Neuronal stem cell (in vitro differentiated cells): ENCODE data around the gene CAMK1. TPM values are rescaled to one million over a fixed set of nuclear protein-coding genes. Genes with fewer than 3 reads are reported as not detected.

ENCODE experiments used
- DNase-seq: peaks from one replicate; pipeline ENCODE4 v3.0.0-alpha.2; 2013; ENCODE audit warnings: low spot score
- H2AFZ ChIP-seq: one replicate; pipeline ENCODE4 v1.6.1; 2013; ENCODE audit warnings: mild to moderate bottlenecking, low read length, inconsistent platforms
- H2AK5ac ChIP-seq: 2 replicates; pipeline ENCODE4 v1.6.1; 2013; ENCODE audit warnings: low read depth, mild to moderate bottlenecking, inconsistent platforms, low read length, moderate library complexity, mixed read lengths
- H2BK120ac ChIP-seq: 2 replicates; pipeline ENCODE4 v1.6.1; 2013; ENCODE audit warnings: low read depth, mild to moderate bottlenecking, inconsistent platforms, low read length, moderate library complexity, mixed read lengths
- H2BK12ac ChIP-seq: one replicate; pipeline ENCODE4 v1.6.1; 2013; ENCODE audit warnings: low read length, inconsistent platforms
- H2BK15ac ChIP-seq: 2 replicates; pipeline ENCODE4 v1.6.1; 2013; ENCODE audit warnings: mild to moderate bottlenecking, low read length, inconsistent platforms, mixed read lengths
- H2BK5ac ChIP-seq: one replicate; pipeline ENCODE4 v1.6.1; 2013; ENCODE audit warnings: inconsistent platforms, mild to moderate bottlenecking, low read length, moderate library complexity
- H3K14ac ChIP-seq: one replicate; pipeline ENCODE4 v1.6.1; 2013; ENCODE audit warnings: low read length, inconsistent platforms
- H3K18ac ChIP-seq: 2 replicates; pipeline ENCODE4 v1.6.1; 2013; ENCODE audit warnings: low read length, inconsistent platforms
- H3K23ac ChIP-seq: 2 replicates; pipeline ENCODE4 v1.6.1; 2013; ENCODE audit warnings: low read depth, mild to moderate bottlenecking, mixed read lengths, low read length, inconsistent platforms; ENCODE audit not compliant: poor library complexity
- H3K27ac ChIP-seq: replicated peaks from 3 replicates; pipeline ENCODE4 v1.5.1; 2013; ENCODE audit warnings: low read length, inconsistent platforms
- H3K27me3 ChIP-seq, 3 experiments: 2 replicates each; pipeline ENCODE4 v1.6.1; 2013; ENCODE audit warnings: low read length in 3 of 3, mild to moderate bottlenecking in 2 of 3, inconsistent platforms in 1 of 3, low read depth in 1 of 3, mixed read lengths in 1 of 3, moderate library complexity in 1 of 3; ENCODE audit not compliant: control insufficient read depth in 3 of 3, insufficient read depth in 3 of 3
- H3K36me3 ChIP-seq, 2 donors: replicated peaks in 1 of 2; 2 replicates each; pipeline ENCODE4 v1.6.1; 2013; ENCODE audit warnings: low read length in 2 of 2; ENCODE audit not compliant: control insufficient read depth in 2 of 2, insufficient read depth in 2 of 2
- H3K4ac ChIP-seq: 2 replicates; pipeline ENCODE4 v1.6.1; 2013; ENCODE audit warnings: inconsistent platforms, mild to moderate bottlenecking, low read length, moderate library complexity
- H3K4me1 ChIP-seq, 2 donors: 1 replicate in 1 of 2; 2 replicates in 1 of 2; pipeline ENCODE4 v1.6.1; 2013; ENCODE audit warnings: low read length in 2 of 2, low read depth in 1 of 2; ENCODE audit not compliant: control insufficient read depth in 2 of 2, insufficient read depth in 1 of 2
- H3K4me2 ChIP-seq: one replicate; pipeline ENCODE4 v1.6.1; 2013; ENCODE audit warnings: mild to moderate bottlenecking, low read length, inconsistent platforms; ENCODE audit not compliant: insufficient read depth, poor library complexity, severe bottlenecking
- H3K4me3 ChIP-seq, 2 donors: 2 replicates each; pipeline ENCODE4 v1.5.1; 2013; ENCODE audit warnings: low read length in 2 of 2, mild to moderate bottlenecking in 2 of 2, inconsistent platforms in 1 of 2, moderate library complexity in 1 of 2
- H3K79me1 ChIP-seq: one replicate; pipeline ENCODE4 v1.6.1; 2013; ENCODE audit warnings: low read depth, mild to moderate bottlenecking, inconsistent platforms, low read length, moderate library complexity
- H3K9ac ChIP-seq: one replicate; pipeline ENCODE4 v1.6.1; 2013; ENCODE audit warnings: mild to moderate bottlenecking, low read depth, low read length, inconsistent platforms; ENCODE audit not compliant: poor library complexity
- H3K9me3 ChIP-seq, 2 donors: replicated peaks in 1 of 2; 2 replicates each; pipeline versions ENCODE3 to v1.6.1; 2013; ENCODE audit warnings: low read length in 2 of 2, mild to moderate bottlenecking in 2 of 2, inconsistent platforms in 1 of 2, low read depth in 1 of 2, mixed read lengths in 1 of 2, moderate library complexity in 1 of 2; ENCODE audit not compliant: control insufficient read depth in 2 of 2, insufficient read depth in 1 of 2
- H4K8ac ChIP-seq: one replicate; pipeline ENCODE4 v1.6.1; 2013; ENCODE audit warnings: low read depth, mild to moderate bottlenecking, inconsistent platforms, low read length, moderate library complexity
- H4K91ac ChIP-seq: one replicate; pipeline ENCODE4 v1.6.1; 2013; ENCODE audit warnings: low read length, low read depth, mild to moderate bottlenecking, inconsistent platforms; ENCODE audit not compliant: poor library complexity
- WGBS, 2 donors: extraction: QIAGEN DNeasy Blood & Tissue Kit; methylation state at CpG; one replicate each; pipeline ENCODE4 v1.1.7; 2013; ENCODE audit warnings: missing lambda C conversion rate in 2 of 2, mixed read lengths in 1 of 2; ENCODE audit not compliant: insufficient read length in 2 of 2, insufficient replicate concordance in 1 of 2; ENCODE audit errors: extremely low coverage in 2 of 2; 5-methylcytosine and 5-hydroxymethylcytosine counted together
- polyA plus RNA-seq, 2 experiments: library from polyadenylated mRNA; stranded (reverse); fragments of 200-250 nt; gene quantifications; one replicate each; pipeline ENCODE4 v1.2.3, GENCODE V29; 2013

The CAMK1 gene
- polyA plus RNA-seq (2013, experiment 1 of 2) = 15.0 TPM
- polyA plus RNA-seq (2013, experiment 2 of 2) = 14.5 TPM

DNA sequence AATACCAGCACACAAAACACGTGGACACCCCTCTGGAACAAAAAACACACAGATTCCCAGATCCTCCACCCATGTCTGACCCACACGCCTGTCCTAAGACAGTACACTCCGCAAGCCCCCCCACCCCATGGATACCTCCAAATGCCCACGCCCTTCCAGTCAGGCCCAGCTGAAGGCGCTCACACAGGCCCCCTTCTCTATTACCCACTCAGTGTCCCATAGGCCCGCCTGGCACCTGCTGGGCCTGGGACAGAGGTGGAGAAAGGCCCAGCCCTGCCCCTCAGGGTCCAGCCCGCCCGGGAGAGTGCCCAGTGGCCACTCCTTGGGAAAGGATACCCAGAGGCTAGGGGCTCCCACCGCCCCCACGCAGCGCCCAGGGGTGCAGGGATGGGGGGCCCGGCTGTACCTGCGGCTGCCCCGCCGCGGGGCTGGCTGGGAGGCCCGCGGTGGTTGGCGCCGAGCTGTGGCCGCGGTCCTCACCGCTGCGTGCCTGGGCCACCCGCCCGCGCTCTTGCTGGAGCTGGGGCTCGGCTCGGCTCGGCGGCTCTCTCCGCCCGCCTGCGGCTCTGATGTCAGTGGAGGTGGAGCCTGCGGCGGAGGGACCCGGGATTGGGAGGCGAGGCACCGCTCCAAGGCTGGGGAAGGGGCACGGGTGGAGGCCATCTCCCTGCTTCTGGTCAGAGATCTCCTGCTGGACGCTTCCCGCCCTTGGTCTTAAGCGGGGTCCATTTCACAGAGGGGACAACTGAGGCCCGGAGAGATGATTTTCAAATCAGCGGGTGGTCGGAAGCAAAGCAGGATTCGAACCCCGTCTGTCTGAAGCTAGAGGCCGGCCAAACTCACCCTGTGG is at the start of gene CAMK1:
Gene CAMK1 (minus strand): TSS at position 522 of the 850 bp plus-strand sequence. CDS start 2,198 bp downstream, outside the sequence.
- Histone ChIP-seq H2BK12ac (no peak within 1 kb of the TSS), H2BK15ac (peak within 1 kb of the TSS; percentile 84), H2BK120ac (no peak within 1 kb of the TSS), H4K8ac (no peak within 1 kb of the TSS), H2AFZ (peak within 1 kb of the TSS; percentile 76), H3K14ac (peak within 1 kb of the TSS; percentile 27), H2BK5ac (peak within 1 kb of the TSS; percentile 56), H3K27ac (no peak within 1 kb of the TSS), H3K27me3 (no peaks in the 10 kb centered on the region), H2AK5ac (peak within 1 kb of the TSS; percentile 72), H3K4ac (peak within 1 kb of the TSS; percentile 41), H4K91ac (peak within 1 kb of the TSS; percentile 59), H3K36me3 (peaks cover 9 to 16% of the 10 kb centered on the region in 2 donors), H3K4me3 (peak within 1 kb of the TSS; percentile 42 to 82), H3K23ac (peak within 1 kb of the TSS; percentile 88), H3K4me2 (peak within 1 kb of the TSS; percentile 82), H3K79me1 (peaks cover 4% of the 10 kb centered on the region), H3K9me3 (peaks cover 0 to 2% of the 10 kb centered on the region in 2 donors), H3K18ac (peak within 1 kb of the TSS; percentile 92), H3K4me1 (peaks cover 0 to 13% of the 10 kb centered on the region in 2 donors), H3K9ac (peak within 1 kb of the TSS; percentile 89)
- WGBS, 2 donors = no CpG with 5 or more reads among the region's 49 CpGs
- peak; percentile 62 for DNase-seq

DNA sequence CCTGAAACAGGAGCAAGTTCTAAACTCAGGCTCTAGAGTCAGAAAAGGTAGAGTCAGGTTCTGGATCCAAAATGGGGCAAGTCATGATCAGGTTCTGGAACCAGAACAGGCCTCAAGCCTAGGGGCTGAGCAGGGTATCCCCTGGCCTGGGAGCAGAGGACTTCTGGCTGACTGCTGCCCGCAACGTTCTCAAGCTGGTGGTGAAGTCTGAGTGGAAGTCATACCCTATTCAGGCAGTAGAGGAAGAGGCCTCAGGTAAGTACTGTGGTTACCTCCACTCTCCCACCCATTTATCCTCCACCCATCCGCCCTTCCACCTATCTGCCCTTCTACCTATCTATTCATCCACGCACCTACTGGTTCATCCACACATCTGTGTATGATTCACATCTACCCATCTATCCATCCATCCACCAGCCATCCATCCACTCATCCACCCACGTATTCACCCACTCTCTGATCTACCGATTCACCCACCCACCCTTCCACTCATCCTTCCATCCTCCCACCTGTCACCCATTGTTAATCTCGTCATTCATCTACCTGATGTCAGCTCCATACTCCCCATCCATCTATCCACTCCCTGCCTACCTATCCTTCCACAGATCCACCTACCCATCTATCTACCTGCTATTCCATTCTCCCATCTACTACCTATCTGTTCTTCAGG is 49.1 kb upstream of the CAMK1 start:
- Histone ChIP-seq H3K18ac (no peak overlapping the region), H2AFZ (no peak overlapping the region), H3K9ac (no peak overlapping the region), H4K8ac (no peak overlapping the region), H3K23ac (no peak overlapping the region), H2BK5ac (no peak overlapping the region), H3K4me2 (no peak overlapping the region), H2AK5ac (no peak overlapping the region), H3K9me3 (no peaks in the 10 kb centered on the region), H3K4ac (no peak overlapping the region), H3K4me1 (no peaks in the 10 kb centered on the region), H2BK15ac (no peak overlapping the region), H3K27me3 (no peaks in the 10 kb centered on the region), H3K79me1 (no peaks in the 10 kb centered on the region), H3K4me3 (no peak overlapping the region), H4K91ac (no peak overlapping the region), H3K14ac (no peak overlapping the region), H2BK120ac (no peak overlapping the region), H3K27ac (no peak overlapping the region), H3K36me3 (peaks cover 6 to 38% of the 10 kb centered on the region in 2 donors), H2BK12ac (no peak overlapping the region)
- no CpG with 5 or more reads among the region's 7 CpGs for WGBS, 2 donors
- no peak for DNase-seq

DNA sequence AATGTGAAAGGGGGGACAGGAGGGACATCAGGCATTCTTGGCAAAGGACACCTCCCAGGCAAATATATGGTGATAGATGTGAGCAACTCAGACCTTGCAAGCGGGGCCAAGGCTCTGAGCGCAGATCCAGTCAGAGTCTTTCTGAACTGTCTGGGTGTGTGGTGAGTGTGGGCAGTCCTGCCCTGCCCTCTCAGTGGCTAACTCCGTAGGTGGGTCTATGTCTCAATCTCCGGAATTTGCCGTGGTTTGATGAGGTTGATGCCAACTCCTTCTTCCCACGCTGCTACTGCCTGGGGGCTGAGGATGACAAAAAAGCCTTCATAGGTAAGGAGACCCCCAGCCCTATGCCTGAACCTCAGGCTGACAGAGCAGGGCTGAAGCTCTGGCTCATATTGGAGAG is 47.7 kb upstream of the CAMK1 start:
- Histone ChIP-seq H3K4me2 (no peak overlapping the region), H3K79me1 (no peaks in the 10 kb centered on the region), H4K91ac (no peak overlapping the region), H3K27ac (no peak overlapping the region), H3K36me3 (peaks cover 9 to 47% of the 10 kb centered on the region in 2 donors), H3K14ac (no peak overlapping the region), H2BK120ac (no peak overlapping the region), H2AK5ac (no peak overlapping the region), H2BK12ac (no peak overlapping the region), H3K23ac (no peak overlapping the region), H3K4ac (no peak overlapping the region), H3K4me3 (no peak overlapping the region), H2BK5ac (no peak overlapping the region), H3K18ac (no peak overlapping the region), H3K9ac (no peak overlapping the region), H3K4me1 (no peaks in the 10 kb centered on the region), H4K8ac (no peak overlapping the region), H3K9me3 (no peaks in the 10 kb centered on the region), H3K27me3 (no peaks in the 10 kb centered on the region), H2BK15ac (no peak overlapping the region), H2AFZ (no peak overlapping the region)
- no peak for DNase-seq
- no CpG with 5 or more reads among the region's 6 CpGs for WGBS, 2 donors

DNA sequence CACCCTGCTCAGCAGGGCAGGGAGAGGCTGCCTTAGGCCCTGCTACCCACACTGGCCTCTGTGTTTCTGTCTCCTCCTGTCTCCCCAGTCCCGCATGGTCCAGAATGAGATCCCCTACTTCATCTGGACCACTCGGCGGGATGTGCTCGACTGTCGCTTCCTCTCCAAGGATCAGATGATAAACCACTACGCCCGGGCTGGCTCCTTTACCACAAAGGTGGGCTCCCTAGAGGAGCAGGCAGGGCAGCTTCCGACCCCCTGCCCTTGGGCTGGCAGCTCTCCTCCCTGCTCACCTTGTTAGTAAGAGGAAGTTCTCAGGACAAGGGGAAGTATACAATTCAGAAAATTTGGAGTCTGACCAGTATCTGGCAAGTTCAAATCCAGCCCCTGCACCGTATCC is 46.2 kb upstream of the CAMK1 start:
- Histone ChIP-seq H3K23ac (no peak overlapping the region), H3K4me2 (no peak overlapping the region), H2AFZ (no peak overlapping the region), H3K36me3 (peaks cover 7 to 54% of the 10 kb centered on the region in 2 donors), H3K27ac (no peak overlapping the region), H3K4me1 (no peaks in the 10 kb centered on the region), H2BK120ac (no peak overlapping the region), H2BK15ac (no peak overlapping the region), H2BK5ac (peak overlapping the region; percentile 7), H3K4ac (no peak overlapping the region), H3K18ac (no peak overlapping the region), H3K9me3 (no peaks in the 10 kb centered on the region), H3K9ac (no peak overlapping the region), H2AK5ac (no peak overlapping the region), H4K8ac (no peak overlapping the region), H3K14ac (no peak overlapping the region), H4K91ac (no peak overlapping the region), H2BK12ac (no peak overlapping the region), H3K79me1 (no peaks in the 10 kb centered on the region), H3K4me3 (no peak overlapping the region), H3K27me3 (no peaks in the 10 kb centered on the region)
- no CpG with 5 or more reads among the region's 9 CpGs for WGBS, 2 donors
- DNase-seq = no peak
